Measurements from ENCODE around the gene RGS6.

The RGS6 gene

DNA sequence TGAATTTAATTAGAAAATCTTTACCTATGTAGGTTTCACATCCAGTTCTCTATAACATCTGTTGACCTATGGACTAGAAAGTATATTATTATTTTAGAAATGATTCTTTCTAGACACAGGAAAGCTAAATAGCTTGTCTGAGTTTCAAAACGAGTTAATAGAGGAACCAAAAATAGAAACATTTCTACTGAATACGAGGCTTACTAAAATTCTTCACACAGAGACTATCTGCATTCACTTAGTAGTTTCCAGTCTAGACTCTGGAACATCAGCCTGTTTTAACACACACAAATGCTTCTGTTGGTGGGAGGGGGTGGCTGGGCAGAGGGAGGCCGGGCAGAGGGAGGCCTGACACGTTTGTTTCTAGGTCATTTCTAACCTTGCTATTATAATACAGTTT is 29.7 kb downstream of the RGS6 start:
- TF ChIP-seq YY1 (IDR thresholded peaks at IDR 0.05; ENCODE audit: insufficient read depth, insufficient read length) (no peak), SUZ12 (IDR thresholded peaks at IDR 0.05; ENCODE audit: extremely low read depth, insufficient read depth, insufficient read length) (no peak), ZNF274 (IDR thresholded peaks at IDR 0.05; ENCODE audit: low read depth, low read length) (no peak)
- no peak for DNase-seq (ENCODE audit: low read depth, low spot score)
- H3K4me3 ChIP-seq (ENCODE audit: insufficient read length, low read depth): no peak overlapping the region
- no peaks in the 10 kb centered on the region for H3K27me3 ChIP-seq (ENCODE audit: insufficient read depth, insufficient read length)
- no peak overlapping the region for H3K9ac ChIP-seq (ENCODE audit: insufficient read length, low read depth)
- H3K4me1 ChIP-seq (ENCODE audit: insufficient read depth, insufficient read length): no peaks in the 10 kb centered on the region
- no peaks in the 10 kb centered on the region for H3K36me3 ChIP-seq (ENCODE audit: insufficient read depth, insufficient read length, low read length)
- H3K9me3 ChIP-seq (ENCODE audit: insufficient read depth, low read length): no peaks in the 10 kb centered on the region

DNA sequence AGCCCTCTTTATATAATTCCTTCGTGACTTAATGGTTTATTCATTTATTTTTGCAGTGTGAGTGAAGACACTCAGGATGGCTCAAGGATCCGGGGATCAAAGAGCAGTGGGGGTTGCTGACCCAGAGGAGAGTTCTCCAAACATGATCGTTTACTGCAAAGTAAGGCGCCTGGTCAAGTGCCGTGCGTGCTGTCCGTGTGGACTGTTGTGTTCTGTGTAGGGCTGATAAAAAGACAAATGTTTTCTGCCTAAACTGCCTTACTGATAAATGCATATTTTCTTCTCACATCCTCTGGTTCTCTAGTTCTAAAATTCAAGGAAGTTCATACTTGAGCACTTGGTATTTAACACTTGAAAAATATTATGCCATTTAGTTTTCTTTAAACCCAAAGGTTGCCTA is 32.5 kb downstream of the RGS6 start:
- Histone ChIP-seq H3K27me3 (ENCODE audit: insufficient read depth, insufficient read length) (no peaks in the 10 kb centered on the region), H3K36me3 (ENCODE audit: insufficient read depth, insufficient read length, low read length) (no peaks in the 10 kb centered on the region), H3K4me3 (ENCODE audit: insufficient read length, low read depth) (no peak overlapping the region), H3K9me3 (ENCODE audit: insufficient read depth, low read length) (no peaks in the 10 kb centered on the region), H3K9ac (ENCODE audit: insufficient read length, low read depth) (no peak overlapping the region), H3K4me1 (ENCODE audit: insufficient read depth, insufficient read length) (no peaks in the 10 kb centered on the region)
- DNase-seq (ENCODE audit: low read depth, low spot score): no peak
- TF ChIP-seq SUZ12 (IDR thresholded peaks at IDR 0.05; ENCODE audit: extremely low read depth, insufficient read depth, insufficient read length): no peak
- no peak for TF ChIP-seq ZNF274 (IDR thresholded peaks at IDR 0.05; ENCODE audit: low read depth, low read length)
- TF ChIP-seq YY1 (IDR thresholded peaks at IDR 0.05; ENCODE audit: insufficient read depth, insufficient read length): no peak

DNA sequence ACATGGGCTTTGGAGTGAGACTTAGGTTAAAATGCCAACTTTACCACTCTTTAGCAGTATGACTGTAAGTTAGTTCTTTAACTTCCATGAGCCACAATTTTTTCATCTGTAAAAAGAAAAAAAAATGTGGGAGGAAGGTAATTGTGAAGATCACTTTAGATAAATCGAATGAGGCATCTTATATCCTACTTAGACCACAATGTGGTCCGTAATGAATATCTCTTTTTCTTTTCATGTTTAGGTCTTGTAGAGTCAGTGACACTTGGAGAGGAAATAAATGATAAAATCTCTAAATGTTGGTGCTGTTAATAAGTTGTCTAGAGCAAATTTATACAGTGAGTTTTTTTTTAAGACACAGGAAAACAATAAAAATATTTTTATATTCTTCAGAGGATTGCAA is 34.3 kb downstream of the RGS6 start:
- no peaks in the 10 kb centered on the region for H3K36me3 ChIP-seq (ENCODE audit: insufficient read depth, insufficient read length, low read length)
- no peaks in the 10 kb centered on the region for H3K4me1 ChIP-seq (ENCODE audit: insufficient read depth, insufficient read length)
- H3K9ac ChIP-seq (ENCODE audit: insufficient read length, low read depth): no peak overlapping the region
- no peaks in the 10 kb centered on the region for H3K27me3 ChIP-seq (ENCODE audit: insufficient read depth, insufficient read length)
- no peaks in the 10 kb centered on the region for H3K9me3 ChIP-seq (ENCODE audit: insufficient read depth, low read length)
- no peak overlapping the region for H3K4me3 ChIP-seq (ENCODE audit: insufficient read length, low read depth)
- no peak for DNase-seq (ENCODE audit: low read depth, low spot score)
- no peak for TF ChIP-seq ZNF274 (IDR thresholded peaks at IDR 0.05; ENCODE audit: low read depth, low read length)
- TF ChIP-seq SUZ12 (IDR thresholded peaks at IDR 0.05; ENCODE audit: extremely low read depth, insufficient read depth, insufficient read length): no peak
- no peak for TF ChIP-seq YY1 (IDR thresholded peaks at IDR 0.05; ENCODE audit: insufficient read depth, insufficient read length)

DNA sequence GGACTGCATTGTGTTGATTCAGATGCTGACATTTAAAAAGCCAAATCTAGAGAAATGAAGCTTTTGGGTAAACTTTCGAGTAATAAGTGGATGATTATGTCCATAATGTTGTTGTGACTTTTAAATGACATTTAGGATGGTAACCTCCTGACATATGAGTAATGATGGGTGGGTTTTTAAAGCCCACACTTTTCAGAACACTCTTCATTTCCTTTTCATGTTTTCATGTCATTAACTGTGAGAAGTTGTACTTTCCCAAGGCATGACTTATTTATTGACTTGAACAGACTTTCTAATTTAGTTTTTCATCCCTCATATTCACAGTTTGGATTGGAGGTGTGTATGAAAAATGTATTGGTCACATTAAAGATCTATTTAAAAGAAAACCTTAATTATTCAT is 35.5 kb downstream of the RGS6 start:
- H3K36me3 ChIP-seq (ENCODE audit: insufficient read depth, insufficient read length, low read length): no peaks in the 10 kb centered on the region
- H3K4me3 ChIP-seq (ENCODE audit: insufficient read length, low read depth): no peak overlapping the region
- no peaks in the 10 kb centered on the region for H3K9me3 ChIP-seq (ENCODE audit: insufficient read depth, low read length)
- no peak for DNase-seq (ENCODE audit: low read depth, low spot score)
- TF ChIP-seq ZNF274 (IDR thresholded peaks at IDR 0.05; ENCODE audit: low read depth, low read length) (no peak), SUZ12 (IDR thresholded peaks at IDR 0.05; ENCODE audit: extremely low read depth, insufficient read depth, insufficient read length) (no peak), YY1 (IDR thresholded peaks at IDR 0.05; ENCODE audit: insufficient read depth, insufficient read length) (no peak)
- no peaks in the 10 kb centered on the region for H3K4me1 ChIP-seq (ENCODE audit: insufficient read depth, insufficient read length)
- no peaks in the 10 kb centered on the region for H3K27me3 ChIP-seq (ENCODE audit: insufficient read depth, insufficient read length)
- H3K9ac ChIP-seq (ENCODE audit: insufficient read length, low read depth): no peak overlapping the region

DNA sequence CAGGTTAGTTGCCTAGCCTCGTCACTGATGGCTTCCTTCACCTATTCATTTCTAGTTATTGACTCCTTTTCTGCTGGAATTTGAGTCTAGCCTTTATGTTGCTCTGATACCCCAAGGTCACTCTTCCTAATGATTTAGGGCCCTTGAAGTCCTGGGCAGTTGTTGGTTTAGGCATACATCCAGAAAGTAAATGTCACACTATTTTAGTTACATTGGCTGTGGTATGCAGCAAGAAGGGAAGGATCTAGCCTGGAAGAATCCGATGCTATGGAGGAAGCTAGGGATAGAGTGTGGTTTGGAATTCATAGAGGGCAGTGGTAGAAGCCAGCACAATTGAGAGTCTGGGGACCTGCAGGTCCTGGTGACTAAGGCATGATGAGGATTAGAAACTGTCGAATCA is 38.0 kb downstream of the RGS6 start:
- H3K36me3 ChIP-seq (ENCODE audit: insufficient read depth, insufficient read length, low read length): no peaks in the 10 kb centered on the region
- no peak overlapping the region for H3K4me3 ChIP-seq (ENCODE audit: insufficient read length, low read depth)
- H3K9me3 ChIP-seq (ENCODE audit: insufficient read depth, low read length): no peaks in the 10 kb centered on the region
- no peak for TF ChIP-seq YY1 (IDR thresholded peaks at IDR 0.05; ENCODE audit: insufficient read depth, insufficient read length)
- TF ChIP-seq ZNF274 (IDR thresholded peaks at IDR 0.05; ENCODE audit: low read depth, low read length): no peak
- no peak for TF ChIP-seq SUZ12 (IDR thresholded peaks at IDR 0.05; ENCODE audit: extremely low read depth, insufficient read depth, insufficient read length)
- H3K9ac ChIP-seq (ENCODE audit: insufficient read length, low read depth): no peak overlapping the region
- H3K4me1 ChIP-seq (ENCODE audit: insufficient read depth, insufficient read length): no peaks in the 10 kb centered on the region
- H3K27me3 ChIP-seq (ENCODE audit: insufficient read depth, insufficient read length): no peaks in the 10 kb centered on the region
- no peak for DNase-seq (ENCODE audit: low read depth, low spot score)

DNA sequence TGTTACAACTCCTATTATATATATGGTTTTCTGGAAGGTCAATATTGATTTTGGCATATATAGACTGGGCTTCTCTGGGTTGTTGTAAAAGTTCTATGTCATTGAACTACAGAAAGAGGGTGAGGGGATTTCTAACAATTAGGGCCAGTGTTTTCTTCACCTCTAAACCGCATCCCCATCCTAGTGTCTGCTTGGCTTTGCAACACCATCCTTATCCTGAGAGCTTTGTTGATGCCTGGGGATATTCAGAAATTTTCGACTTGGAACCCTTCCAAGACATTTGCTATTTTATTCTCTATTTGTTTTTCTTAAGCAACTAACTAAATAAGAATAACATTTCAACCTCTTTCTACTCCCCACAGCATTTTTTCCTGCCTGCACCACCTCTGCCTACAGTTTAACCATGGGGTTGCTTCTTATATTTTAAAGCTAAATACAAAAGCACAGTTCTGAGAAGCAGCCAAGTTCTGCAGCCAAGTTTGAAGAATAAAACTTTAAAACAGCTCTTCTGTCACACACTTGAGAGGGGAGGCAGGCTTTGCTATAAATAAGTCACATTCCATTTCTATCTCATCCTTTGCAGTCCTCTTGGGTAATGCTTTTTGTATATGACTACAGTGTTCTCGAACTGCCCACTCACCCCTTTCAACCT is 53.4 kb downstream of the RGS6 start:
- Histone ChIP-seq H3K27me3 (ENCODE audit: insufficient read depth, insufficient read length) (no peaks in the 10 kb centered on the region), H3K9me3 (ENCODE audit: insufficient read depth, low read length) (no peaks in the 10 kb centered on the region)

DNA sequence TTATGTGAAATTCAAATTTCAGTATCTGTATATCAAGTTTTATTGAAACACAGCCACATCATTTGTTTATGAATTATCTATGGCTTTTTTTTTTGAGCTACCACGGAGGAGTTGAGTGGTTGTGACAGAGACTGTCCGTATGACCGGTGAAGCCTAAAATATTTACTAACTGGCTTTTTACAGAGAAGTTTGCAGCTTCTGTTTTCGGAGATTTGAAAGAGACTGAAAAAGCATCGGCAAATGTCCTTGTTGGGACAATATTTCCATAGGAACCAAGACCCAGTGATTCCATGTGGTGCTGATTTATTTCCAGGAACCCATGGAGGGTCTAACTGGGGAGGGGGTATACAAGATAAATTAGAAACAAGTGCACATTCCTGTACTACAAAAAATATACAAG is 56.2 kb downstream of the RGS6 start:
- TF ChIP-seq ZNF274 (IDR thresholded peaks at IDR 0.05; ENCODE audit: low read depth, low read length) (no peak), YY1 (IDR thresholded peaks at IDR 0.05; ENCODE audit: insufficient read depth, insufficient read length) (no peak), SUZ12 (IDR thresholded peaks at IDR 0.05; ENCODE audit: extremely low read depth, insufficient read depth, insufficient read length) (no peak)
- Histone ChIP-seq H3K27me3 (ENCODE audit: insufficient read depth, insufficient read length) (no peaks in the 10 kb centered on the region), H3K9me3 (ENCODE audit: insufficient read depth, low read length) (no peaks in the 10 kb centered on the region)

More for the DNA sequence above, 53.4 kb downstream of the RGS6 start:
- no peak overlapping the region for H3K4me3 ChIP-seq (ENCODE audit: insufficient read length, low read depth)
- DNase-seq (ENCODE audit: low read depth, low spot score): no peak
- no peak for TF ChIP-seq ZNF274 (IDR thresholded peaks at IDR 0.05; ENCODE audit: low read depth, low read length)
- TF ChIP-seq SUZ12 (IDR thresholded peaks at IDR 0.05; ENCODE audit: extremely low read depth, insufficient read depth, insufficient read length): no peak
- no peak for TF ChIP-seq YY1 (IDR thresholded peaks at IDR 0.05; ENCODE audit: insufficient read depth, insufficient read length)
- H3K9ac ChIP-seq (ENCODE audit: insufficient read length, low read depth): no peak overlapping the region
- H3K4me1 ChIP-seq (ENCODE audit: insufficient read depth, insufficient read length): no peaks in the 10 kb centered on the region
- no peaks in the 10 kb centered on the region for H3K36me3 ChIP-seq (ENCODE audit: insufficient read depth, insufficient read length, low read length)

More for the DNA sequence above, 56.2 kb downstream of the RGS6 start:
- Histone ChIP-seq H3K4me3 (ENCODE audit: insufficient read length, low read depth) (no peak overlapping the region), H3K4me1 (ENCODE audit: insufficient read depth, insufficient read length) (no peaks in the 10 kb centered on the region), H3K36me3 (ENCODE audit: insufficient read depth, insufficient read length, low read length) (no peaks in the 10 kb centered on the region), H3K9ac (ENCODE audit: insufficient read length, low read depth) (no peak overlapping the region)
- DNase-seq (ENCODE audit: low read depth, low spot score): no peak
